GM18508 (cell line): ENCODE data around the gene CYB5RL.
"Not testable (repeated sequence)": the region's sequence is repeated elsewhere in the genome, so short reads cannot be mapped to it uniquely, and the experiment has no call there.

Source experiments
- ATAC-seq: cut with Tn5 transposase; IDR thresholded peaks from one replicate; pipeline ENCODE4 v1.9.1; 2021; ENCODE audit warnings: moderate number of reproducible peaks; ENCODE audit not compliant: insufficient read depth, unreplicated experiment

CYB5RL gene

DNA sequence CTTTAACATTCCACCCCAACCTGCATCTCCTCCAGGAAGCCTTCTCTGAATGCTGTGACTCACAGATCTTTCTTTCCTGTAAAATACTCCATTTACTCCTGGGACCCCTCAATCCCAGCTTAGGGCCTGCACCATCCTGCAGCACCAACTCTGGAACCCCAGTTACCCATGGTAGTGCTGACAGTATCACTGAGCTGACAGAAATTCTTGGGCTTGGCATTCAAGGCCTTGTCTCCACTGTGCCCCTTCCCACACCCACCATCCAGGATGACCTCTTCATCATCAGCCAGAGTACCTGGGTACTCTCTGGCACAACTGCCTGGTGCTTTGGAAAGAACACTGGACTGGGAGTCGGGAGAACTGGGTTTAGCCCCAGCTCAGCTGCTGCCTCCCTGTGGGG is 8.3 kb downstream of the CYB5RL start:
- no peak for ATAC-seq

DNA sequence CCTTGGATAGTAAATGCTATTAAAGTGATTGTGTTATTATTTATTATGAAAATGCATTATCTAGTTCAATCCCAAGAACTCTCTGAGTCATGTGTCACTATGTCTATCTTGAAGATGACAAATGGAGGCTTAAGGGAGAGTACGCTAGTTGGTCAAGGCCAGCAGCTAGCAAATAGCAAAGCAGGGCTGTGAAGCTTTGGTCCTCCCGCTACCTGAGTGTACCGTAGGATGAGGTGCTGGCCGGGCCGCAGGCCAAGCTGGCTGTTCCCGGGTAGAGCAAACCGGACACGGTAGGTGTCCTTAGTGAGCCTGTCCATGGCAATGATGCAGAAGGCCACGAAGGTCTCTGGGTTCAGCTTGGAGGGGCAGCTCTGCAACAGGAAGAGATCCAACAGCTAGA is 9.3 kb downstream of the CYB5RL start:
- no peak for ATAC-seq

DNA sequence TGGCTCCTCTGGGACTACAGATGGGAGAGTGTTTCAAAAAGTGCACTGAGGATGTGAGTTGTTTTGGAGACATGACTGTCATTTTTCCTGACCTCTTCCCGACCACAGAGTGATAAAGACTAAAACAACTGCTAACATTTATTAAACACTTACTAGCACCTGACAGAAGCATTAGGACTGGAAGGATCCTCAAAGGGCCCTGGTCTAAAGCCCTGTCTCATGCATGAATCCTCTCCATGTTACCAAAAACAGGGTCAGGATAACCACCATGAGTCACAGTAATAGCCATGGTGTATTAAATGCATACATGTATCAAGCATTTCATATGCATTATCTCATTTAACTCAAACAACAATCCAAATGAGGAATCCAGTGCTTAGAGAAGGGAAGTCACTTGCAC is 11.5 kb downstream of the CYB5RL start:
- no peak for ATAC-seq

- no peak for ATAC-seq
Observed at GRCh38 chr1:54186056-54186455, 13.8 kb downstream of the CYB5RL start.

- ATAC-seq, result no peak
Observed at GRCh38 chr1:54180701-54181360, 19.0 kb downstream of the CYB5RL start.

- ATAC-seq, result no peak
Observed at GRCh38 chr1:54178296-54179070, 21.3 kb downstream of the CYB5RL start.

DNA sequence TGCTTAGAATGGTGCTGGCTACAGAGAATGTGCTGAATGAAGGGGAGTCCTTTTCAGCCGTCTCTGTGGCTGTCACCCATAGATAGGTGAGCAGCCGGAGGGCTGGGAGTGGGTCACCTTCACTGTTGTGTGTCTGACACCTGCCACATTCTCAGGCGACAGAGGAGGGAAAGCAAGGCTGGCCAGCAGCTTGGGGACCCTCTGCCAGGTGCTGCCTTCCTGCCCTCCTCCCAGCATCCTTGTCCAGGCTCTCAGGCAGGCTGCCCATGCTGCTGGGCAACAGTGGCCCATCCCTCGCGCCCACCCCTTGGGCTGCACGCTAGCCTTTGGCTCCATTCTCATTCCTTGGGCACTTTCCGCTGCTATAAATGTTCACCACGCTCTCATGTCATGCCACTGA is 22.1 kb downstream of the CYB5RL start:
- ATAC-seq, result no peak

DNA sequence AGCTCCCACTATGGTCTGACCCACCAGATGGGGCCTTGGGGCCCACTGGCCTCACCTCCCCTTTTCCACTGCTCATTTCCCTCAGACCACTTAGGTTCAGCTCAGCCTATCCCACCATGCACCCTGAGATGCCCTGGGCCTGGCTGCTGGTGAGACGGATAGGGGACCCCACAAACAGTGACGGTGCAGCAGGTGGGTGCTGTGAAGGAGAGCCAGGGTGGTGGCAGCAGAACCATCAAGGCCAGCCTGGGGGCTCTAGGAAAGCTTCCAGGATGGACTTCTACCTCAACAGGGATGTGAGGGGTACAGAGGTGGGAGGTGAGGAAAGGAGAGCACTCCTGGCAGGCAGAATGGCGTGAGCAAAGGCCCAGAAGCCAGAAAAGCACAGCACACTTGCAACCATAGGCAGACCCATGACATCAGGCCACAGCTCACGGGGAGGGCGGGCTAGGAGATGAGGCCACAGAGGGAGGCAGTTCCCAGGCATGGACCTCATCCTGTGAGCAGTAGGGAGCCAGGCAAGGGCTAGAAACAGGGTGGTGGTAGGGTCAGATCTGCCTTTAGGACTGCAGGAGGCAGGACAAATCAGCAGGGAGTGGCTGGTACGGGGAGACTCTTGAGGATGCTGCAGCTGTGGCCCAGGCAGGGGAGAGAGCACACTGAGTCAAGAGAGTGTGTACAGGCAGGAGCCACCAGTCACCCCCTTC is 23.1 kb downstream of the CYB5RL start:
- ATAC-seq, result no peak

- ATAC-seq, result no peak
Observed at GRCh38 chr1:54174106-54174505, 25.7 kb downstream of the CYB5RL start.

DNA sequence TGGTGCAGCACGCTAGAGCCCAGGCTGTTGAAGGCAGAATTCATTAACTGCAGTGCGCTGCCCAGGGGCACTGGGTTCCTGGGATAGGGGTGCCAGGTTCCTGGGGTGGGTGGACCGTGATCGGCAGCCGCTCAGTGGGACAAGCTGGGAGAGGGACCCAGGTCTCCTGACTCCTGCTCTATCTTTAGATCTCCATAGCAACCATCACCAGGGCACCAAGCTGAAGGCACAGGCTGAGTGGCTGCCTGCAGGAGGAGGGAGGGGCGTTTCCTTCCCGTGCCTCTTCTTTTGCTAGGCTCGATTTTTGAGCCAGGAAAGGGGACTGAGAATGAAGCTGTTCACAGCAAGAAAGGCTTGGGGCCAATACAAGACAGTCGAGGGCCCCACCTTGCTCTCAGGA is 26.1 kb downstream of the CYB5RL start:
- ATAC-seq, result no peak

DNA sequence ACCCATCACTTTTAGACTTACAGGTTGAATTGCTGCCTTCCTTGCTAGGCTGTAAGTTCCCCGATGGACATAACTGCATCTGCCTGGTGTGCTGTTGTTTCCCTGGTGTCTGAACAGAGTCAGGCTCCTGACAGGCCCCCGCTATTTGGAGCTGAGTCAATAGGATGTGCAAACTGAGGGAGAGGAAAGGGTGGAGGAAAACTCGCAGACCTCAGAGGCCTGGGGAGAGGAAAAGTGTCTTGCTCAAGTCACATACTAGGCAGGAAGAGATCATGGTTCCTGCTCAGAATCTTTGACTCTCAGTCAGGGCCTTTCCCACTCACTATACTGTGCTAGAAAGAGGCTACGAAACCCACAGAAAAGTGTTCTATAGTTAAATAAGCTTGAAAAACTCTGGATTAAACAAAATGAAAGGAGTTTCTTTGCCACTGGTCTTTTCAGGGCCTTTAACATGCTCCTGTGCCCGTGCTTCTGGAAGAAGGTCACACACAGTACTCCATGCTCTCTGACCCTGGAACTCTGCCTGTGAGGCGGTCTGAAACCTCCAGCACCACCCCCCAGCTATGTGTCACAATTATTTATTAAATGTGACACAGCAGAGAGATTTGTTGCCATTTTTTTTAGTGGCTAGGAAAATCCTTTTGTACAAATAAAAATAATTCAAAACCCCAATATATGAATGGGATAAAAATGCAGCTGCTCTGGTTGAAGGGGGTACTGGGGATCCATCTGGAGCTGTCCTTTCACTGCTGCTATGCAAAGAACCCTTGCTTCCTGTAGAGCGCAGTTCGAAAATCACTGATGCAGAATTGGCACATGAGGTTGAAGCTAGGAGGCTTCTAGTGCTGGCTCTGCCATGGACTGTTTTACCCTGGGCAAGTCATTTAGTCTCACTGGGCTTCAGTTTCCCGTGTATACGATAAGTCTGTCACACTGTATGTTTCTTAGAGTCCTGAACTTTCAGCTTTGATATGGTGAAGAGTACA is 26.9 kb downstream of the CYB5RL start:
- no peak for ATAC-seq

DNA sequence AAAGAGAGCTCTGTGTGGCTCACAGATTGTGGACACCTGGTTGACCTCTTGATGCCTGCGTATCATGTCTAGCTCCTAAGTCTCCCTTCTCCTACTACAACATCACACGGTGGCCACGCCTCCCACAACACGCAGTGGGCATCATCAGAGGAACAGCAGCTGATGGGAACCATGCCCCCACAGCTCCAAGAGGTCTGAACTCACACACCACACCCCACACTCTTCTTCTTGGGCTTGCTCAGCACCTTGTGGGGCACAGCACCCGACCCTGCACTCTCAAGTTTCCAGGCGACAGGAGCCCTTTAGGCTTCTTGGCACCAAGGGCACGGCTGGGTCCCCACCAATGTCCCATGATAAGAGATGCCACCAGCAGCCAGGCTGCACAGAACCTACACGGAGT is 28.2 kb downstream of the CYB5RL start:
- ATAC-seq, result no peak

- no peak for ATAC-seq
Observed at GRCh38 chr1:54171016-54171415, 28.8 kb downstream of the CYB5RL start.

DNA sequence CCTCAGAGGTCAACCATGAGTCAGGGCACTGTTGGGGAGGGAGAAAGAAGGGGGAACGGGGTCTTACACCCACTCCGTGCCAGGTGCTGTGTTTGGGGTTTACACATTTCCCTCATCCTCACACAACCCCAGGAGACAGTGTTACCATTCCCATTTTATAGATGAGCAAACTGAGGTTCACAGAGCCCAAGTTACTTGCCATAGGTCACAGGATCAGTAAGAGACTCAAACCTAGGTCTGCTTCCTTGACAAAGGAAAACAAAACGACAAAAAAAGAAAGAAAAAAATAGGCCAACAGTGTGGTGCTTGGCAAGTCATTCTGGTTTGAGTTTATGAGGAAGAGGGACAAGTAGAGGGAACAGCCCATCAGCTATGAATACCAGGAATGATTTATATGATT is 30.8 kb downstream of the CYB5RL start:
- ATAC-seq, result no peak

DNA sequence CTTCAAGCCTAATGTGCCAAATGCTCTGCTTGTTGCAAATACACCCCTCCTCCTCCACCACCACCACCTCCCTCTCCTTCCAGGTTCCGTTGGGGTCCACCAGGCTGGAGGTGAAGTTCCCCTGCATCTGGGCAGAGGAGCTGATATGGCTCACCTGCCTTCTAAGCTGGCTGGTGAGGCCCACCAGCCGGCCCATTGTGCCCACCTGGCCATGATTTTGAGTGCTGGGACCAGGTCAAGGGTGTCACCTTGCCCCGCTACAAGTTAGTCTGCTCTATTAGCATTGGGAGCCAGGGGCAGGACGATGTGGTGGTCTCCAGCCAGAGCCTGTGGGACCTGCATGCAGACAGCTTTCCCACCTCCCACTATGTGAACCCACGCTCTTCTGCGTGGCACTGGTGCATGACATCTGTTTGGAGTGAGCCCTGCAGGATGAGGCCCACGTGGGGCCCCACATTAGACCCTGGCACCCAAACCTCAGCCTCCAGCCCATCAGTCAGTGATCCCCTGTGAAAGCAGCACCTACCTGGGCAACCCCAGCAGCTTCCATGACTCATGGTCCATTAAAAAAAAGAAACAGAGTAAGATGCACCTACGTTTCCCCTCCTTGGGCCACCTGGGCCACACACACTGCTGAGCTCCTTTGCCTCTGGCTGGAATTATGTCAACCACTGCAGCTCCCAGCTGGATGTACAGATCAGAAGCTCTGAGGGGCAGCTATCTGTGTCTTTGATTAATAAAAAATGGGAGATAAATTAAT is 31.4 kb downstream of the CYB5RL start:
- ATAC-seq, result no peak

DNA sequence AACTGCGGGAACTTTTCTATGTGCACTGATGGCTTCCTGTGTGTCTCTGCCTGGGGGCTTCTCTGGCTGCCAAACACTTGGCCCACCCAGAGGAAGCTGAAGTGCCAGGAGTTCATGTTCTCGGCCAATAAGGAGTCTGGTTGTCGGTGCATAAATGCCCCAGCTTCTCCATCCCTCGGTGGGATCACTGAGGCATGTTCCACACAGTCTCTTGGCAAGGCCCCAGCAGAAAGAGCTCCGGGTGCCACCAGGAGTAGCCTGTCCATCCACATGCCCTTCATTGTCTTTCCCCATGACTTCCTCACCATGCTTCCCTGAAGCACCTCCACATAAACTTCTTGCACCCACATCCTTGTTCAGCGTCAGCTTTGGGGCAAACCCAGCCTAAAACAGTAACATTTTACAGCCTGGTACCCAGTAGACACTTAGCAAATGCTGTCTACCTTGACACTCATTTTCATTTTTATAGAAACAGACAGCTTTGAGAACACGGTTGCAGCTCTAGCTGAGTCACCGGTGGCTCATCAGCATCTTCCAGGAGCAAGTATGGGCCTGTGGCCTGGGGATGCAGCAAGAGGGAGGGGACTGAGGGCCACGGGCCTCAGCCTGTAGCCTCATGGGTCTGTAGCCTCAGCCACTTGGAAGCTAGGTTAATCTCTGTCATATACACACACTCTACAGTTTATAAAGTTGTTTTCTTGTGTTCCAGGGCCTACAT is 32.2 kb downstream of the CYB5RL start:
- ATAC-seq, result no peak

- not testable (repeated sequence) for ATAC-seq
Observed at GRCh38 chr1:54166357-54166756, 33.5 kb downstream of the CYB5RL start.

DNA sequence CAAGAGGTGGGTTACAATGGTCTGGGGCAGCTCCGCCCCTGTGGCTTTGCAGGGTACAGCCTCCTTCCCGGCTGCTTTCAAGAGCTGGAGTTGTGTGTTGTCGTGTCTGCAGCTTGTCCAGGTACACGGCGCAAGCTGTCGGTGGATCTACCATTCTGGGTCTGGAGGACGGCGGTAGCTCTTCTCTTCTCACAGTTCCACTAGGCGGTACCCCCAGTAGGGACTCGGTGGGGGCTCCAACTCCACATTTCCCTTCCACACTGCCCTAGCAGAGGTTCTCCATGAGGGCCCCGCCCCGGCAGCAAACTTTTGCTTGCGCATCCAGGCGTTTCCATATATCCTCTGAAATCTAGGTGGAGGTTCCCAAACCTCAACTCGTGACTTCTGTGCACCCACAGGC is 34.7 kb downstream of the CYB5RL start:
- no peak for ATAC-seq

GRCh38 chr1:54163573-54163972 is 36.3 kb downstream of the CYB5RL start:
- ATAC-seq, result no peak
